SJCRH30 (cell line): ENCODE measurements around the gene PFKFB2. TPM values are rescaled to one million over a fixed set of nuclear protein-coding genes. Genes with fewer than 3 reads are reported as not detected.

ENCODE experiments used
- DNase-seq, 2 experiments: peaks; one replicate each; pipeline ENCODE4 v3.0.0-alpha.2; 2015 to 2020
- H3K27ac ChIP-seq: fragments of 250-450 bp; sonication (Bioruptor Pico); 2 replicates; pipeline ENCODE4 v1.5.1; 2020; ENCODE audit warnings: mild to moderate bottlenecking, moderate library complexity
- H3K27me3 ChIP-seq: fragments of 250-450 bp; sonication (Bioruptor Pico); 2 replicates; pipeline ENCODE4 v1.5.1; 2020; ENCODE audit warnings: mild to moderate bottlenecking, moderate library complexity
- H3K36me3 ChIP-seq: fragments of 250-450 bp; sonication (Bioruptor Pico); 2 replicates; pipeline ENCODE4 v1.5.1; 2020; ENCODE audit warnings: mild to moderate bottlenecking, moderate library complexity
- H3K4me1 ChIP-seq: fragments of 250-450 bp; sonication (Bioruptor Pico); 2 replicates; pipeline ENCODE4 v1.5.1; 2020; ENCODE audit warnings: mild to moderate bottlenecking, moderate library complexity
- H3K4me3 ChIP-seq: fragments of 250-450 bp; sonication (Bioruptor Pico); 2 replicates; pipeline ENCODE4 v1.5.1; 2020; ENCODE audit warnings: mild to moderate bottlenecking, moderate library complexity
- H3K9me3 ChIP-seq: fragments of 250-450 bp; sonication (Bioruptor Pico); replicated peaks from 2 replicates; pipeline ENCODE4 v1.5.1; 2020; ENCODE audit warnings: mild to moderate bottlenecking, moderate library complexity
- total RNA-seq: library from RNA; depleted of rRNA; stranded (reverse); fragments of >200 nt; shearing (Covaris generic); gene quantifications from 2 replicates; pipeline ENCODE4 v1.2.3, GENCODE V29; 2014

The PFKFB2 gene
- total RNA-seq, 1 experiment from 2014 or later: 1.0 TPM

DNA sequence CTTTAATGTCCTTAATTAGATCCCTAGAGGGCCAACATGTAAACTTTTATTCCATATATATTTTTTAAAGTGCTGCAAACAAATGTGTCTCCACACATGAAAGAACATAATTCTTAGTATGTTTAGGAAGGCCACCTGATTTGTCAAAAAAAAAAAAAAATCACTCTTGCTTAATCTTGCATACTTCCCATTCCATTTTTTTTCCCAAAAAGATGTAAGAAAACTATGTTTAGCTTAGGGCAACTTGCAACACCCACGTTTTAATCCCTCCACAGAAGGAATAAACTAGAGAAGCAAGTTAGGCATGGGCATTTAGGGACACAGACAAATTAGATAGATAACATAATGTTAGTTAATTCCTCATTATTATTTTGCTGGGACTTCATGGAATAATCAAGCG is 7.6 kb upstream of the PFKFB2 start:
- no peaks in the 10 kb centered on the region for H3K27me3 ChIP-seq
- no peak overlapping the region for H3K27ac ChIP-seq
- no peak for DNase-seq
- H3K4me1 ChIP-seq: no peaks in the 10 kb centered on the region
- no peaks in the 10 kb centered on the region for H3K9me3 ChIP-seq
- H3K4me3 ChIP-seq: no peak overlapping the region
- no peaks in the 10 kb centered on the region for H3K36me3 ChIP-seq

DNA sequence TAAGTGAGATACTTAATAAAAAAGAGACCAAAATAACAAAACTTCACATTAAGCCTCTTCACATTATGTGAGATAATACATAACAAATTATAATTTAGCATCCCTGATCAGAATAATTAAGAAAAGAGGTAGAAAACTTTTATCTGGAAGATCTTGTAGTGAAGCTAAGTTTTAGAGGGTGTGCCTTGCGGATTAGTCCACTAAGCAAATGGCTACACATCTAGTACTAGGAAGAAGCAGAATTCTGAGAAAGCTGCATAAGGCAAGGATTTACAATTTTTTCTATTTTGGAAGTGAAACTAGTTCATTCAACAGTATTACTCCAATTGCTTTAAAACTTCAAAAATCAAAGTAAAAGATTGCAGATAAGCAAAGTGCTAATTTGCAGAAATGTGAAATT is 5.6 kb upstream of the PFKFB2 start:
- no peak for DNase-seq
- Histone ChIP-seq H3K36me3 (no peaks in the 10 kb centered on the region), H3K9me3 (no peaks in the 10 kb centered on the region), H3K4me3 (no peak overlapping the region), H3K27ac (no peak overlapping the region), H3K4me1 (no peaks in the 10 kb centered on the region), H3K27me3 (no peaks in the 10 kb centered on the region)

DNA sequence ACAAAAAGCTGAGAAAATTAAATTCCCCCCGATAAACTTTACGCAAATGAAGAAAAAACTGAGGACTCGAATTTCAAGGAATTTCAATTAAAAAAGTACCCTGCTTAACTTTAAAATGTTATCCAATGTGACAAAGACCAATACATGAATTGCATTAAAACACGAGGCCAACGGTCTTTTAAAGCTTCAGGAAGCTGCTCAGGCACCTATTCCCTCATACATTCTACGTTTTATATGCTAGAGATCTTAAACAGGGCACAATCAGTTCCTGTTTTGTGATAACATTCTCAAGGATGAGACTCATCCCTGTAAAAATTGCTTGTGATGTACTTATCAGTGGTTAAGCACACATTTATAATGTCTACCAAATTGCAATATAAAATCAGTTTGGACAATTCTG is 5.0 kb upstream of the PFKFB2 start:
- H3K27me3 ChIP-seq: no peaks in the 10 kb centered on the region
- no peak for DNase-seq
- no peaks in the 10 kb centered on the region for H3K9me3 ChIP-seq
- no peak overlapping the region for H3K27ac ChIP-seq
- H3K4me1 ChIP-seq: no peaks in the 10 kb centered on the region
- H3K36me3 ChIP-seq: no peaks in the 10 kb centered on the region
- H3K4me3 ChIP-seq: no peak overlapping the region

DNA sequence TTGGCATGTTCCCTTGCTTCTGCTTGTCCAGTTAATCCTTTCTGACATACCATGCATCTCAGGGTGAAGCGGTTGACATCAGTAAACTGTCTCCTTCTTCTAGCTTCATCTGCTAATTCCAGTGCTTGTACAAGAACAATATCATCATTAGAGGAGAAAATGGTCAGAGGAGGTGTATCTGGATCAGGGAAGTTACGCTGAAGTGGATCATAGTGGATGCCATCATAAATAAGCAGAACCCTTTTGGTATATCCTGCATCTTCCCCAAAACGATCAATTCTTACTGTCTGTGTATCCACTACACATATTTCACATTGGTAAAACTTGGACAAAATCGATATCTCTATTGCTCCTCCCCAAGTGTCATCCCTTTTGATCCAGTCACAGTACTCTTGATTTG is 4.0 kb upstream of the PFKFB2 start:
- Histone ChIP-seq H3K36me3 (no peaks in the 10 kb centered on the region), H3K9me3 (no peaks in the 10 kb centered on the region), H3K27ac (no peak overlapping the region), H3K4me3 (no peak overlapping the region), H3K27me3 (no peaks in the 10 kb centered on the region), H3K4me1 (no peaks in the 10 kb centered on the region)
- no peak for DNase-seq

DNA sequence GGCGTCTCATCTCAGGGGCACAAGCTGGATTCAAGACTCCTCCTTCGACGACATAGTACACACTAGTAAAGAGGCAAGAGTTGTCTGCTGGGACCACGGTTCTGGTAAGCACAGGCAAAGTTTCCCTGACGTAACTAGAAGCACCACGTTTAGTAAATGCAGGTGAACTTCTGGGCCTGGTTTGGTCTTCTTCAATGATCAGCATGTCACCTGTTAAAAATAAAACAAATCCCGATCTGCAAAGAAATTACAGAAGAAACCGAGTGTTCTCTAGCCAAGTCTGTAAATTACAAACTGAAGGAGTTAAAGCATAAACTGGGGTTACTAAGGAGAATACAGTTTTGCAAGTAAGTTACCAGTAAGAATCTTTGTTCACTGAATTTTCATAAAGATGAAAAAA is 3.6 kb upstream of the PFKFB2 start:
- Histone ChIP-seq H3K4me1 (no peaks in the 10 kb centered on the region), H3K9me3 (no peaks in the 10 kb centered on the region), H3K27ac (no peak overlapping the region), H3K36me3 (no peaks in the 10 kb centered on the region), H3K27me3 (no peaks in the 10 kb centered on the region; the same call in 1 of the 2 replicates), H3K4me3 (peak overlapping the region; percentile 62)
- no peak for DNase-seq

DNA sequence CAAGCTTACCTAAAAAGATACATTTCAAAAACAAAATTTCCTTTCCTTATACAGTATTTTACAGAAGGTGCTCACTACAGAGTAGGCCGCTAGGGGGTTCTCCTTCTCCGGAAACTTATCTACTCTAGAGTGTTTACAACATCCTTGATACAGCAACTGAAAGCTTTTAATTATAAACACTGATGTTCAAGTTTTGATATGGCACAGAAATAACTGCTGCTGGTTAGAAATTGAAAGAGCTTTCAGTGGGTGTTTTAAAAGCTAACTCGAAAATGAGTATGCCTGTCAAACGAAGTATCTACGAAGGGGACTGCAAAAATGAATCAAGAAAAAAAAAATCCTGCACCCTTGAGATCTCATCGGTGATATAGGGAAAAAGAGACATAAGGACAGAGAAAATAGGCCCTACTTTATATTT is 3.1 kb upstream of the PFKFB2 start:
- no peaks in the 10 kb centered on the region for H3K36me3 ChIP-seq
- no peaks in the 10 kb centered on the region for H3K4me1 ChIP-seq
- H3K27ac ChIP-seq: no peak overlapping the region; the same call in 1 of the 2 replicates
- peak overlapping the region; percentile 62 for H3K4me3 ChIP-seq
- no peaks in the 10 kb centered on the region; the same call in 1 of the 2 replicates for H3K27me3 ChIP-seq
- DNase-seq: peak in 1 of 2 experiments; percentile 28
- no peaks in the 10 kb centered on the region for H3K9me3 ChIP-seq

DNA sequence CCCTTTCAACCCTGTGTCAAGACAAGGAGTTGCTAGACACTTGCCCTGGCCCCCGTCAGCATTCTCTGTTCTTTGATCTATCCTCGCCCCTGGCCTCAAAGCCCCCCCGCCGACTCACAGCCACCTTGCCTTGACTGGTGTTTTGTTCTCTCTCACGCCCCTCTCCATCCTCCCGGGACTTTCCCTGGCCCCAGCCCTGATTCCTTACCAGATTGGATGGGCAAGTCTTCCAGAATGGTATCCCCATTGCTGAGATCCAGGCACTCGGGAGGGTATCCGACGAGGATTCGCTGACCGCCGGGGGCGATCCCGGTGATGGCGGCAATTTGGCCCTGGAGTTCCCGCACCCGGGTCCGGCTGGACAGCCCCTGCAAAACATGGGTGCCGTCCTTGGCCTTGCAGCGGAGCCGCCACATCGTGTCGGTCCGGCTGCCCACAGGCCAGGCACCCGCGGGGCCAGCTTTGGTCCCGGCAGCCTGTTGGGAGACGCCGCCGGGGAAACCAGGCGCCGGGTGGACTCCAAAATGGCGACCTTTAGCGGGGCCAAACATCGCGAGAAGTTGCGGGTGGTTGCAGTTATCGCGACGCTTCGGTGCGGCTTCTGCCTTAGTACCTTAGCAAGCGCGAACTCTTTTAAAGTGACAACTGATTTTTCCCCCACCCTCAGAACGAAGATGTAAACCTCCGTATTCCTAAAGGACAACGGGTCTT is 2.4 kb upstream of the PFKFB2 start:
- H3K9me3 ChIP-seq: no peaks in the 10 kb centered on the region
- DNase-seq: peak; percentile 60 to 65
- peak overlapping the region; percentile 62 for H3K4me3 ChIP-seq
- no peaks in the 10 kb centered on the region for H3K4me1 ChIP-seq
- H3K36me3 ChIP-seq: no peaks in the 10 kb centered on the region
- peak overlapping the region; percentile 47 for H3K27ac ChIP-seq
- H3K27me3 ChIP-seq: no peaks in the 10 kb centered on the region; the same call in 1 of the 2 replicates

DNA sequence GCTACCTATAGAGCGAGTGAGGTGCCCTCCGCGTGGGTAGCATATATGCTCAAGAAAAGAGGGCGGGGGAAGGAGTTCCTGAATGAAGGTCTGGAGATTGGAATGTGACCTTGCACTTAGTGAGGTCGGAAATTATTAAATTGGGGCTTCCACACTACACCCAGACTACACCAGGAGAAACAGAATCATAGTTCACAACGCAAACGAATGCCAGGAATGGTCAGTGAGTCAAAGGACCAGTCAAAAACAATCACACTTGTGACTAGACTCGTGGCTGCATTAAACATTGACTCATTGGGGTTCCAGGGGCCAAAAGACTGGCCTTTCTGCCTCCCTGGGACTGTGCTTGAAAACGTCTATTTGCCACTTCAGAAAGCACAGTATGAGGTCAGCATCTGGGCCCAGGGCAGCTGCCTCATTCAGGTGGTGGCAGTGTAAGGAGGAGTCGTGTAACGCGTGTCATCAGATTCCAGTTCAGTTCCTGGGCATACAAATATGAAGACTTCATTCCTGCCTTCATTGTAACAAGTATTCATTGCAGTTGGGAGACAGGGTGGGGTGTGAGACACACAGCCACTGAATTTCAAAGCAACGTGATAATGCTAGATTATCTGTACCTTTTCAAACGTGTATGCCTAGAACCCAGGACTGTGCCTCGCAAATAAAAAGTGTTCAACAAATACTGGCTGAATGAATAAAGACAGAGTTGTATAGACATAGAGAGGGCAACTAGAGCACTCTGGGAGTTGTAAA is 1.7 kb upstream of the PFKFB2 start, which contains the start of gene YOD1:
YOD1 (minus strand) TSS at position 18 of the 753 bp plus-strand sequence. CDS start 178 bp downstream, outside the sequence.
- DNase-seq: no peak
- H3K4me3 ChIP-seq: peak within 1 kb of the TSS; percentile 62

DNA sequence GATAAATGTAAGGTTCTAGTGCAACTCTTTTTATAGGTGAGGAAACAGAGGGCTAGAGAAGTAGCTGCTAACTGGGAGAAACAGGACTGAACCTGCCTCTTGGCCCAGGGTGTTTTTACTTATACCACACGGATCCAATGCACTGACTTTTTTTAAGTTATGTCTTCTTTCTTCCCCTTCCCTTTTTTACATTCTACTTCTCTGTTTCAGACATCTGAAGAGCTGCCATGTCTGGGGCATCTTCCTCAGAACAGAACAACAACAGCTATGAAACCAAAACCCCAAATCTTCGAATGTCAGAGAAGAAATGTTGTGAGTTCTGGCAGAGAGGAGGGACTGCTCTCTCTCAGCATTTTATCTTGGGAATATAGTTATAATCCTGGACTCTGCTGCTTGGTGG is 1.4 kb downstream of the PFKFB2 start:
- Histone ChIP-seq H3K4me1 (no peaks in the 10 kb centered on the region), H3K9me3 (no peaks in the 10 kb centered on the region), H3K27ac (no peak overlapping the region), H3K36me3 (no peaks in the 10 kb centered on the region), H3K4me3 (no peak overlapping the region), H3K27me3 (no peaks in the 10 kb centered on the region; the same call in none of the 2 replicates)
- DNase-seq: no peak

More for the DNA sequence above, 1.7 kb upstream of the PFKFB2 start, which contains the start of gene YOD1:
- Histone ChIP-seq H3K36me3 (no peaks in the 10 kb centered on the region), H3K27ac (peak within 1 kb of the TSS; percentile 47), H3K4me1 (no peaks in the 10 kb centered on the region), H3K9me3 (no peaks in the 10 kb centered on the region), H3K27me3 (no peaks in the 10 kb centered on the region; the same call in 1 of the 2 replicates)

DNA sequence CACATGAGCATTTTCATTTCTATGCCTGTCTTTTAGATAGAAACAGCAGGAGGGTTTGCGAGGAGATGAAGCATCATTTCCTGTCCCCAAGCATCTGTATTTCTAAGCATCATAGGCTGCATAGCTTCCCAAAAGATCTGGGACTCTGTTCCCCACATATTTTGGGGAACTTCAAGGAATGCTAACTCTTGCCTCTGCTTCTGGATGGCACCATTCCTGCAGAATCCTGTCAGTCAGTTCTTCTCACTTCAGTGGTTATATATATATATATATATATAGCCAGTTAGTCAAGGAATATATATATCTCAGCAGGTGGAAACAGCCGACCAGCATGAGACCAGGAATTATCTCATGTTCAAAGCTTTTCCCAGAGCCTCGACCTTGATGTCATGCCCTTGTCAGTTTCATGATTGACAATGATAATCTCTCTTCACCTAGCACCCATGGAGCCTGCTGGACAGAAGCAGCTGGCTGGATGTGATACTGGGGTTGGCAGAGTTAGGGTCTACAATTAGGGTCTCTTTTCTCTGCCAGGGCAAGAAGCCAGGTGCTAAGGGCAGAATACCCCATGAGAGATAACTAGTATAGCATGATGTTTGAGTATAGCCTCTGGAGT is 2.4 kb downstream of the PFKFB2 start:
- no peak for DNase-seq
- Histone ChIP-seq H3K4me1 (no peaks in the 10 kb centered on the region), H3K27me3 (no peaks in the 10 kb centered on the region; the same call in none of the 2 replicates), H3K4me3 (no peak overlapping the region), H3K9me3 (no peaks in the 10 kb centered on the region), H3K36me3 (no peaks in the 10 kb centered on the region), H3K27ac (no peak overlapping the region)

DNA sequence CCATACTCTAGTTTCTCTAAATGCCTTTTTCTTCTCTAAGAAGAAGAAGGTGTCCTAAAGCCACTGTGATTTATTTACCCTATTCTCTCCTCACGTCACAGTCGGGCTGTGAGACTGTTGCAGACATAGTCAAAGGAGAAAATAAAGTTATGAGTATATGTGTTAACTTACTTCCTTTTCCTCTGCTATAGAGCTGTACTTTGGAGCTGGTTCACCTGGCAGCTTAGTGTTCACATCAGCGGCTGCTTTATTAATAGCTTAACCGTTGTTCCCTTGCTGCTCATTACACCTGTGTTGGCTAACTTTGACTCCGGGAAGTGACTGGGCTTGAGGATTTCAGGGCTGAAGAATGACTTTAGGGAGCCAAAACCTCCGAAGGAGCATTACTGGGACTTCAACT is 3.6 kb downstream of the PFKFB2 start:
- Histone ChIP-seq H3K27ac (no peak overlapping the region), H3K4me1 (no peaks in the 10 kb centered on the region; the same call in 1 of the 2 replicates), H3K36me3 (no peaks in the 10 kb centered on the region), H3K27me3 (no peaks in the 10 kb centered on the region; the same call in none of the 2 replicates), H3K9me3 (no peaks in the 10 kb centered on the region), H3K4me3 (no peak overlapping the region)
- no peak for DNase-seq

DNA sequence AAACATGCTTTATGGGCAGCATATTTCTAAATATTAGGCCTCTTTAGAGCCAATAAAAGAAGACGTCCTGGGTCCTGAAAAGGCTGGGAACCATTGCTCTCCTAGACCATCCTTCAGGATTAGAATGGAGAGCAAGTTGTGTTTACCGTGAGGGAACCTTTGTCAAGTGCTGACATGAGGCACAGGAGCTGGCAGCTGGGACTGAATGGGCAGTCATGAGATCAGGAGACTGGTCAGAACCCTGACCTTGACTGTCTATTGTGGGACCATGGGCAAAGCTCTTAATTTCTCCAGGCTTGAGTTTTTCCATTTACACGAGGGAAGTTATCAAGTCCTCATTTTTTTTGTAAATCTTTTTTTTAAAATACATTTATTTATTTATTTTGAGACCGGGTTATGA is 5.2 kb downstream of the PFKFB2 start:
- H3K36me3 ChIP-seq: no peaks in the 10 kb centered on the region
- H3K27ac ChIP-seq: no peak overlapping the region
- H3K4me3 ChIP-seq: no peak overlapping the region
- no peaks in the 10 kb centered on the region; the same call in none of the 2 replicates for H3K27me3 ChIP-seq
- H3K4me1 ChIP-seq: no peaks in the 10 kb centered on the region; the same call in 1 of the 2 replicates
- H3K9me3 ChIP-seq: no peaks in the 10 kb centered on the region
- no peak for DNase-seq

DNA sequence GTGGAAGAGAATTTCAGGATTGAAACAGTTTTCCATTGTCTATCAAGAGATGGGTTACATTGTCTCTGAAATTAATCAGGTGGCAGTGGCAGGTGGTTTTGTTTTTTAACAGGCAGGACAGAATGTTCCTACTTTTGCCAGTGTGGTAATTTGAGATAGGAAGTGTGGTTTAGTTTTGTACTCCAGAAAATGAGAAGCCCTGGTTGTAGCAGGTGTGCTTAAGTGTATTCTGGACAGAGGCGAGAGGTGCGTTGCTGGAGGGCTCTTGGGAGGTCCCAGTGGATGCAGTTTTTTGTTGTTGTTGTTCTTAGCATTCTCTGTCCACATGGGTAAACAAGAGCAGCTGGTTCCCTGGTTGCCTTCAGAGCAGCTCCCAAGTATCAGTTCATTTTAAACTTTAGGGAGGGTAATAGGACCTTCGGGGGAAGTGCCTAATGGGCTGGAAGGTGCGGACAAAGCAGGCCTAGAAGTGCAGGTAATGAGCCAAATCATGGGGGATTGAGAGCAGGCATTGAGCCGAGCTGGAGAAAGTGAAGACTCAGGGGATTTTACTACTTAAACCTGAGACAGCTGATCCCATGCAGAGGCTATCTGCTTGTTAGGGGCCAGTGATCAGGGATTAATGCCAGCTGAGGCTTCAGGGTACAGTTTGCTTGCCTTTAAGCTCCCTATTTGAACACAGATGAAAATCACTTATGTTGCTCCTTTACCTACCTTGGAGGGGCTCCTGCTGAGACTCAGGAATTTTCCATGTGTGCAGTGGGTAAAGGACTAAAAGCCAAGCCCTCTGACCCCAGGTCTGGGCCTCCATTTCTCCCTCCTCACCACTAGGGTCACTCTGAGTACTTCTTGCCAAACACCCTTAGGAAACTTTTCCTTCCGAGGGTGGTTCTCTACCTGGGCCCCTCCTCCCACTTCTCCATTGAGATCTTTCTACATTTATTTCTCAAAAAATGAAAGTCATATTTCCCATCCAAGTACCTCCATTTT is 6.1 kb downstream of the PFKFB2 start:
- no peak overlapping the region for H3K27ac ChIP-seq
- no peak overlapping the region for H3K4me3 ChIP-seq
- no peaks in the 10 kb centered on the region for H3K9me3 ChIP-seq
- H3K27me3 ChIP-seq: no peaks in the 10 kb centered on the region; the same call in none of the 2 replicates
- H3K36me3 ChIP-seq: no peaks in the 10 kb centered on the region
- no peaks in the 10 kb centered on the region; the same call in 1 of the 2 replicates for H3K4me1 ChIP-seq
- peak in 1 of 2 experiments; percentile 49 for DNase-seq

DNA sequence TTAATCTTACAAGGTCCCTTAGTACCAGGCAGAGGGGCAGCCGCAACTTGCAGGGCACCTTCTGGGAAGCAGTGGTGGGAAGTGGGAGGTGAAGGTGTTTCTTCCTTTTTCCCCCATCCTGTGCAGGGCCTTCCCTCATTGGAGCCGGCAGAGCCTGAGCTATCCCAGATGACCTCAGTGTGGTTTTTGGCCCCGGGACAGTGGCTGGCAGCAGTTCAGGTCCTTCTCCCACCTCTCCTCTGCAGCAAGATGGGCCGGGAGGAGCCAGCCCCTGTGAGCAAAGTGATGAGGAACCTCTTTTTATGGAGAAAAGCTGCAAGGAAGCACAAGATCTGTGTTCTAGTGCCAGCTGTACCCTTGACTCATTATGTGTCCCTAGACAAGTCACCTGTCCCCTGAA is 6.8 kb downstream of the PFKFB2 start:
- H3K36me3 ChIP-seq: no peaks in the 10 kb centered on the region
- H3K4me1 ChIP-seq: no peaks in the 10 kb centered on the region; the same call in 1 of the 2 replicates
- H3K9me3 ChIP-seq: no peaks in the 10 kb centered on the region
- DNase-seq: no peak
- peaks cover under 1% of the 10 kb centered on the region for H3K27me3 ChIP-seq
- H3K27ac ChIP-seq: no peak overlapping the region
- no peak overlapping the region for H3K4me3 ChIP-seq
